HepG2 (cell line): Measurements from ENCODE around the gene SPTB. TPM values are rescaled to one million over a fixed set of nuclear protein-coding genes. Genes with fewer than 3 reads are reported as not detected.

Experiments used
- ATAC-seq: fragments of 200-7000 bp; cut with Tn5 transposase; 3 replicates; pipeline ENCODE4 v1.9.1; 2020; ENCODE audit warnings: mild to moderate bottlenecking, moderate library complexity
- BruUV-seq: library from RNA; stranded (reverse); fragments of 400-500 nt; replicated peaks from 2 replicates; lab custom pipeline; 2021; lab: Mats Ljungman, UMichigan
- CTCF ChIA-PET: fragments of 300-600 bp; formaldehyde crosslinking; extraction: SDS; loops from one replicate; lab custom pipeline; 2021; ENCODE audit warnings: low total read pairs, inconsistent platforms, low intra/inter-chr PET ratio; lab: Yijun Ruan, JAX
- POLR2A ChIA-PET: fragments of 350-600 bp; sonication (Branson Sonifier 250); formaldehyde crosslinking; loops from one replicate; lab custom pipeline; 2020; ENCODE audit warnings: antibody characterized with exemption, inconsistent platforms; lab: Yijun Ruan, JAX
- DNase-seq: peaks from one replicate; pipeline ENCODE4 v3.0.0-alpha.2; 2015; ENCODE audit warnings: low spot score
- FAIRE-seq: peaks from 3 replicates; lab custom pipeline; 2011; peaks lifted over from hg19 to GRCh38; lab: Jason Lieb, UNC
- H2AFZ ChIP-seq: one replicate; pipeline ENCODE4 v1.6.1; 2011; ENCODE audit warnings: low read length, inconsistent platforms
- H3K27ac ChIP-seq: fragments of 300-600 bp; 3 replicates; pipeline ENCODE4 v1.8.0; 2011; ENCODE audit warnings: mixed run types, mild to moderate bottlenecking, mixed read lengths, low read length, inconsistent platforms; ENCODE audit not compliant: insufficient read depth; ENCODE audit errors: extremely low read length
- H3K27me3 ChIP-seq, 2 experiments: fragments of 200-600 bp in 1 of 2; 2 replicates in 1 of 2; 3 replicates in 1 of 2; pipeline versions ENCODE4 v1.6.0 to v1.8.0; 2011; ENCODE audit warnings: low read length in 2 of 2, mild to moderate bottlenecking in 2 of 2, moderate library complexity in 2 of 2, inconsistent platforms in 1 of 2; ENCODE audit not compliant: insufficient read depth in 2 of 2, control insufficient read depth in 1 of 2
- H3K36me3 ChIP-seq, 2 experiments: fragments of 200-600 bp in 1 of 2; replicated peaks in 1 of 2; 2 replicates in 1 of 2; 3 replicates in 1 of 2; pipeline versions ENCODE4 v1.5.1 to v1.8.0; 2011; ENCODE audit warnings: low read length in 2 of 2, inconsistent platforms in 1 of 2; ENCODE audit not compliant: insufficient read depth in 2 of 2, control insufficient read depth in 1 of 2
- H3K4me1 ChIP-seq: 2 replicates; pipeline ENCODE4 v1.5.1; 2012; ENCODE audit warnings: low read length, inconsistent platforms; ENCODE audit not compliant: insufficient read depth
- H3K4me2 ChIP-seq: 2 replicates; pipeline ENCODE4 v1.6.0; 2011; ENCODE audit warnings: low read depth, low read length, inconsistent platforms
- H3K4me3 ChIP-seq, 3 experiments: fragments of 200-600 bp in 1 of 3; sonication (generic), shearing (Covaris generic) in 1 of 3; replicated peaks in 1 of 3; 2 replicates each; pipeline ENCODE4 v1.5.1; 2011 to 2016; ENCODE audit warnings: low read length in 3 of 3, inconsistent platforms in 2 of 3, low read depth in 2 of 3, mild to moderate bottlenecking in 2 of 3, control low read depth in 1 of 3, mixed read lengths in 1 of 3; ENCODE audit not compliant: insufficient read depth in 1 of 3
- H3K79me2 ChIP-seq: one replicate; pipeline ENCODE4 v1.6.1; 2011; ENCODE audit warnings: low read length, inconsistent platforms; ENCODE audit not compliant: insufficient read depth
- H3K9ac ChIP-seq: 2 replicates; pipeline ENCODE4 v1.6.0; 2011; ENCODE audit warnings: mild to moderate bottlenecking, low read depth, low read length, inconsistent platforms; ENCODE audit not compliant: insufficient read depth
- H3K9me3 ChIP-seq: 2 replicates; pipeline ENCODE4 v1.5.1; 2012; ENCODE audit warnings: mild to moderate bottlenecking, low read length
- H4K20me1 ChIP-seq: 2 replicates; pipeline ENCODE4 v1.6.0; 2011; ENCODE audit warnings: inconsistent platforms, mild to moderate bottlenecking, low read length, moderate library complexity; ENCODE audit not compliant: insufficient read depth
- ARNT ChIP-seq: fragments of 450-650 bp; IDR thresholded peaks from 2 replicates; pipeline ENCODE4 v1.6.1; 2017
- ARNTL ChIP-seq: sonication (generic); formaldehyde crosslinking; IDR thresholded peaks from 2 replicates; pipeline ENCODE4 v1.4.0; 2020; ENCODE audit warnings: mild to moderate bottlenecking, missing genetic modification reagents
- GTF3A ChIP-seq: sonication (generic); formaldehyde crosslinking; conservative IDR thresholded peaks from 2 replicates; pipeline ENCODE4 v1.4.0; 2020; ENCODE audit warnings: mild to moderate bottlenecking, missing genetic modification reagents
- HOXD1 ChIP-seq: sonication (generic); formaldehyde crosslinking; IDR thresholded peaks from 2 replicates; pipeline ENCODE4 v1.5.0; 2020; ENCODE audit warnings: missing genetic modification reagents
- RXRA ChIP-seq: sonication (generic); formaldehyde crosslinking; IDR thresholded peaks from 2 replicates; pipeline ENCODE4 v1.5.1; 2020; ENCODE audit warnings: missing genetic modification reagents
- TEF ChIP-seq: sonication (generic); formaldehyde crosslinking; IDR thresholded peaks from 2 replicates; pipeline ENCODE4 v1.5.0; 2020; ENCODE audit warnings: missing genetic modification reagents
- THYN1 ChIP-seq: sonication (generic); formaldehyde crosslinking; IDR thresholded peaks from 2 replicates; pipeline ENCODE4 v1.8.1; 2023; ENCODE audit warnings: low read depth, mild to moderate bottlenecking, moderate library complexity, missing genetic modification reagents, borderline replicate concordance
- ZKSCAN1 ChIP-seq: fragments of 150-350 bp; IDR thresholded peaks from 2 replicates; pipeline ENCODE4 v1.6.1; 2014; ENCODE audit warnings: low read length
- ZNF20 ChIP-seq: sonication (generic); formaldehyde crosslinking; IDR thresholded peaks from 2 replicates; pipeline ENCODE4 v1.4.0; 2020; ENCODE audit warnings: mild to moderate bottlenecking, moderate library complexity, missing genetic modification reagents
- ZNF713 ChIP-seq: sonication (generic); formaldehyde crosslinking; IDR thresholded peaks from 2 replicates; pipeline ENCODE4 v1.4.0; 2020; ENCODE audit warnings: mild to moderate bottlenecking, missing genetic modification reagents
- ZNF773 ChIP-seq: sonication (generic); formaldehyde crosslinking; IDR thresholded peaks from 2 replicates; pipeline ENCODE4 v1.4.0; 2020; ENCODE audit warnings: missing genetic modification reagents, borderline replicate concordance
- WGBS: methylation state at CpG from one replicate; pipeline ENCODE4 v1.1.6; 2017; ENCODE audit warnings: low lambda C conversion rate; 5-methylcytosine and 5-hydroxymethylcytosine counted together
- in situ Hi-C: cut with HindIII; loops from 2 replicates; pipeline ENCODE4 v1.10.0; 2017; ENCODE audit warnings: low pct_unique_long_range_greater_than_20kb; ENCODE audit not compliant: extremely low pct_ligation_motif_present
- intact Hi-C: fragments of 100-400 bp; cut with micrococcal nuclease; formaldehyde crosslinking; loops from one replicate; pipeline ENCODE4 v1.10.0; 2022; ENCODE audit not compliant: unreplicated experiment
- polyA plus RNA-seq, 8 experiments: library from polyadenylated mRNA; depleted of rRNA in 3 of 8; stranded (reverse) in 7 of 8; unstranded in 1 of 8; fragments of >200 nt; fragmentation: Illumina TruSeq in 4 of 8; extraction: Trizol in 4 of 8; gene quantifications; 2 replicates each; pipeline versions ENCODE4 v1.2.1 to v1.2.3, GENCODE V29; 2011 to 2016; ENCODE audit warnings: low read depth in 4 of 8, missing spikeins in 1 of 8, mixed read lengths in 1 of 8; ENCODE audit not compliant: insufficient read depth in 1 of 8
- total RNA-seq, 5 experiments: library from RNA; depleted of rRNA; stranded (reverse); fragments of >200 nt; fragmentation: Illumina TruSeq; extraction: Trizol; gene quantifications; 2 replicates each; pipeline ENCODE4 v1.2.3, GENCODE V29; 2016; ENCODE audit warnings: low read depth in 1 of 5

SPTB gene
- total and polyA plus RNA-seq, 2 of the 13 experiments (the other 11 are each of a cell fraction or from before 2014, with no cell fraction given) = 0.01 to 0.02 TPM

DNA sequence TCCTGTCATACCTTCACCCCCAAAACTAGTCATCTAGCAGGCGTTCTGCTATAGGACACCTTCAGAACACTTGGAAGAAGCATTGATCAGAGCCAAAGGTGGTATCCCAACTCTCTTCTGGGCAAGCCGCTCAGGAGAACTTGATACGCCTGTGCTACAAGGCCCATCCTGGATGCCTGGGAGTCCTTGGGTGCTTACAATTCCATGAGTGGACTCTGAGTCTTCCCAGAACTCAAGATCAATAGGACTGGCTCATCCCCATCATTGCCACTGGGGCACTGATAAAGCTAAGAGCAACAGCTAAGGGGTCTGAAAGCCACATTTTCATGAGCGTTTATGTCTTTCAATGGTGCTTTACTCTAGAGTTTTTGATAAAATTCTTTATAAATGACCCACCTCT is 1.9 kb downstream of the SPTB start:
- intact Hi-C loops = no loop called here
- H2AFZ ChIP-seq = no peak overlapping the region
- H4K20me1 ChIP-seq = no peaks in the 10 kb centered on the region
- ChIA-PET POLR2A (no interaction called here), CTCF (no interaction called here)
- no peak overlapping the region for H3K4me2 ChIP-seq
- WGBS = 25% methylated on average over 4 of the region's 4 CpGs
- ATAC-seq (no peak), FAIRE-seq (no peak), DNase-seq (no peak)
- TF ChIP-seq ZNF713 (CRISPR knock-in tag) (no peak), RXRA (no peak), HOXD1 (CRISPR knock-in tag) (no peak), ARNT (no peak), ZNF20 (no peak), ZKSCAN1 (no peak), ZNF773 (no peak), THYN1 (CRISPR knock-in tag) (no peak), ARNTL (CRISPR knock-in tag) (no peak), GTF3A (CRISPR knock-in tag) (no peak), TEF (CRISPR knock-in tag) (no peak)
- H3K79me2 ChIP-seq = no peaks in the 10 kb centered on the region
- no peak overlapping the region for H3K27ac ChIP-seq
- H3K36me3 ChIP-seq = no peaks in the 10 kb centered on the region
- peaks cover 12% of the 10 kb centered on the region for H3K4me1 ChIP-seq
- H3K4me3 ChIP-seq = no peak overlapping the region
- peaks cover 11 to 69% of the 10 kb centered on the region in 2 experiments for H3K27me3 ChIP-seq
- no TSS peak for BruUV-seq
- no peaks in the 10 kb centered on the region for H3K9me3 ChIP-seq
- in situ Hi-C loops = loop anchor here (25.0 kb wide), 1 partner anchor 216 kb away; no protein-coding TSS in a partner anchor
- no peak overlapping the region for H3K9ac ChIP-seq
